Measurements from ENCODE around the gene FGF9. TPM values are rescaled to one million over a fixed set of nuclear protein-coding genes. Genes with fewer than 3 reads are reported as not detected.

FGF9 gene
- total RNA-seq, 2 donors from 2014 or later: 0.07 TPM; not detected in 1

GRCh38 chr13:21639561-21639960, 31.3 kb upstream of the FGF9 start:
- no peaks in the 10 kb centered on the region for H3K4me1 Mint-ChIP-seq
- DNase-seq: no peak
- no peaks in the 10 kb centered on the region for H3K4me1 ChIP-seq (ENCODE audit: control insufficient read depth, insufficient read depth, low read length)
- H3K9ac ChIP-seq (ENCODE audit: extremely low read depth, low read length, poor library complexity, severe bottlenecking): no peak overlapping the region
- H3K27me3 Mint-ChIP-seq (ENCODE audit: insufficient read depth): no peaks in the 10 kb centered on the region
- 89 to 91% methylated on average over 2 to 5 of the region's 5 CpGs for WGBS, 2 experiments (ENCODE audit: insufficient coverage in 1 of 2, insufficient read length in 1 of 2)
- no peak overlapping the region for H3K27ac ChIP-seq (ENCODE audit: low read depth, low read length)
- no peak overlapping the region for H3K4me3 Mint-ChIP-seq
- no peaks in the 10 kb centered on the region for H3K36me3 Mint-ChIP-seq (ENCODE audit: low read depth)
- no peaks in the 10 kb centered on the region for H3K9me3 Mint-ChIP-seq
- H3K36me3 ChIP-seq (ENCODE audit: control insufficient read depth, insufficient read depth, low read length): no peaks in the 10 kb centered on the region
- no peak overlapping the region for H3K4me3 ChIP-seq (ENCODE audit: low read length)
- TF ChIP-seq CTCF (conservative IDR thresholded peaks at IDR 0.05): no peak
- no peaks in the 10 kb centered on the region for H3K27me3 ChIP-seq (ENCODE audit: control insufficient read depth, insufficient read depth, low read length, poor library complexity, severe bottlenecking)
- H3K27ac Mint-ChIP-seq: no peak overlapping the region
- H3K9me3 ChIP-seq (ENCODE audit: control insufficient read depth, low read length): no peaks in the 10 kb centered on the region

GRCh38 chr13:21641629-21642028, 29.2 kb upstream of the FGF9 start:
- Histone ChIP-seq H3K4me3 (ENCODE audit: low read length) (no peak overlapping the region), H3K27me3 (ENCODE audit: control insufficient read depth, insufficient read depth, low read length, poor library complexity, severe bottlenecking) (no peaks in the 10 kb centered on the region), H3K27ac (ENCODE audit: low read depth, low read length) (no peak overlapping the region), H3K9me3 (ENCODE audit: control insufficient read depth, low read length) (no peaks in the 10 kb centered on the region), H3K4me1 (ENCODE audit: control insufficient read depth, insufficient read depth, low read length) (no peaks in the 10 kb centered on the region), H3K36me3 (ENCODE audit: control insufficient read depth, insufficient read depth, low read length) (no peaks in the 10 kb centered on the region), H3K9ac (ENCODE audit: extremely low read depth, low read length, poor library complexity, severe bottlenecking) (no peak overlapping the region)
- H3K4me3 Mint-ChIP-seq: no peak overlapping the region
- 79 to 96% methylated on average over 2 of the region's 2 CpGs for WGBS, 2 experiments (ENCODE audit: insufficient coverage in 1 of 2, insufficient read length in 1 of 2)
- H3K4me1 Mint-ChIP-seq: no peaks in the 10 kb centered on the region
- no peaks in the 10 kb centered on the region for H3K36me3 Mint-ChIP-seq (ENCODE audit: low read depth)
- H3K9me3 Mint-ChIP-seq: no peaks in the 10 kb centered on the region
- no peak for DNase-seq
- H3K27me3 Mint-ChIP-seq (ENCODE audit: insufficient read depth): no peaks in the 10 kb centered on the region
- H3K27ac Mint-ChIP-seq: no peak overlapping the region
- TF ChIP-seq CTCF (conservative IDR thresholded peaks at IDR 0.05): no peak

GRCh38 chr13:21657538-21657937, 13.3 kb upstream of the FGF9 start:
- Histone ChIP-seq H3K27me3 (ENCODE audit: control insufficient read depth, insufficient read depth, low read length, poor library complexity, severe bottlenecking) (no peaks in the 10 kb centered on the region), H3K4me3 (ENCODE audit: low read length) (no peak overlapping the region), H3K27ac (ENCODE audit: low read depth, low read length) (no peak overlapping the region), H3K9me3 (ENCODE audit: control insufficient read depth, low read length) (peaks cover 17% of the 10 kb centered on the region), H3K4me1 (ENCODE audit: control insufficient read depth, insufficient read depth, low read length) (no peaks in the 10 kb centered on the region), H3K36me3 (ENCODE audit: control insufficient read depth, insufficient read depth, low read length) (no peaks in the 10 kb centered on the region), H3K9ac (ENCODE audit: extremely low read depth, low read length, poor library complexity, severe bottlenecking) (no peak overlapping the region)
- DNase-seq: no peak
- TF ChIP-seq CTCF (conservative IDR thresholded peaks at IDR 0.05): no peak
- no peak overlapping the region for H3K4me3 Mint-ChIP-seq
- 86 to 96% methylated on average over 3 to 4 of the region's 4 CpGs for WGBS, 2 experiments (ENCODE audit: insufficient coverage in 1 of 2, insufficient read length in 1 of 2)
- no peak overlapping the region for H3K27ac Mint-ChIP-seq
- H3K9me3 Mint-ChIP-seq: peaks cover 7% of the 10 kb centered on the region
- no peaks in the 10 kb centered on the region for H3K36me3 Mint-ChIP-seq (ENCODE audit: low read depth)
- H3K27me3 Mint-ChIP-seq (ENCODE audit: insufficient read depth): peaks cover 17% of the 10 kb centered on the region
- H3K4me1 Mint-ChIP-seq: no peaks in the 10 kb centered on the region
